HL-60 (cell line): ENCODE results near the gene GM2A.

Source experiments
- DNase-seq, 2 experiments: peaks; one replicate each; pipeline ENCODE4 v3.0.0-alpha.2; 2010 to 2020; ENCODE audit warnings: low read depth in 1 of 2, low spot score in 1 of 2
- H3K27ac ChIP-seq: fragments of 250-450 bp; sonication (Bioruptor Pico); replicated peaks from 2 replicates; pipeline ENCODE4 v1.5.1; 2020; ENCODE audit warnings: mild to moderate bottlenecking, moderate library complexity
- H3K27me3 ChIP-seq: fragments of 250-450 bp; sonication (Bioruptor Pico); 2 replicates; pipeline ENCODE4 v1.5.1; 2021; ENCODE audit warnings: mild to moderate bottlenecking, moderate library complexity; ENCODE audit not compliant: insufficient read depth, poor library complexity, severe bottlenecking
- H3K4me3 ChIP-seq: replicated peaks from 2 replicates; pipeline ENCODE4 v1.5.1; 2011; ENCODE audit warnings: mild to moderate bottlenecking, control low read depth, low read length; ENCODE audit not compliant: insufficient read depth
- CTCF ChIP-seq: IDR thresholded peaks from one replicate; pipeline ENCODE4 v1.5.1; 2011; ENCODE audit warnings: low read length, control low read depth, inconsistent platforms; ENCODE audit not compliant: insufficient read depth
- GABPA ChIP-seq: IDR thresholded peaks from 2 replicates; pipeline ENCODE4 v1.6.1; 2012; ENCODE audit warnings: low read depth
- POLR2AphosphoS5 ChIP-seq: IDR thresholded peaks from 2 replicates; pipeline ENCODE4 v1.6.1; 2012; ENCODE audit warnings: low read depth
- REST ChIP-seq: IDR thresholded peaks from 2 replicates; pipeline ENCODE4 v1.6.1; 2012; ENCODE audit warnings: low read depth; ENCODE audit not compliant: insufficient replicate concordance
- SPI1 ChIP-seq: IDR thresholded peaks from 2 replicates; pipeline ENCODE4 v1.6.1; 2012; ENCODE audit warnings: low read depth, mild to moderate bottlenecking, borderline replicate concordance

Gene GM2A

GRCh38 chr5:151313357-151313756 lies 60.4 kb downstream of the GM2A start:
- Histone ChIP-seq H3K4me3 (no peak overlapping the region), H3K27ac (no peak overlapping the region), H3K27me3 (no peaks in the 10 kb centered on the region)
- no peak for TF ChIP-seq SPI1
- TF ChIP-seq CTCF, result no peak
- no peak for TF ChIP-seq GABPA
- no peak for TF ChIP-seq REST
- no peak for TF ChIP-seq POLR2AphosphoS5
- no peak for DNase-seq

- peak; percentile 17 to 74 for DNase-seq
- Histone ChIP-seq H3K27me3 (no peaks in the 10 kb centered on the region), H3K4me3 (no peak overlapping the region), H3K27ac (no peak overlapping the region)
- TF ChIP-seq CTCF (peak; percentile 82), REST (no peak)
These were observed 63.1 kb downstream of the GM2A start for GRCh38 chr5:151315998-151316597.

- Histone ChIP-seq H3K4me3 (no peak overlapping the region), H3K27ac (no peak overlapping the region), H3K27me3 (no peaks in the 10 kb centered on the region)
- TF ChIP-seq CTCF (no peak), GABPA (no peak), SPI1 (no peak), REST (no peak), POLR2AphosphoS5 (no peak)
- DNase-seq, result no peak
These were observed 64.9 kb downstream of the GM2A start for GRCh38 chr5:151317871-151318270.
